Measurements from ENCODE around the gene ADISSP.
A peak's percentile ranks its signal among the peaks of the same experiment; 100 is the strongest.

The ADISSP gene

DNA sequence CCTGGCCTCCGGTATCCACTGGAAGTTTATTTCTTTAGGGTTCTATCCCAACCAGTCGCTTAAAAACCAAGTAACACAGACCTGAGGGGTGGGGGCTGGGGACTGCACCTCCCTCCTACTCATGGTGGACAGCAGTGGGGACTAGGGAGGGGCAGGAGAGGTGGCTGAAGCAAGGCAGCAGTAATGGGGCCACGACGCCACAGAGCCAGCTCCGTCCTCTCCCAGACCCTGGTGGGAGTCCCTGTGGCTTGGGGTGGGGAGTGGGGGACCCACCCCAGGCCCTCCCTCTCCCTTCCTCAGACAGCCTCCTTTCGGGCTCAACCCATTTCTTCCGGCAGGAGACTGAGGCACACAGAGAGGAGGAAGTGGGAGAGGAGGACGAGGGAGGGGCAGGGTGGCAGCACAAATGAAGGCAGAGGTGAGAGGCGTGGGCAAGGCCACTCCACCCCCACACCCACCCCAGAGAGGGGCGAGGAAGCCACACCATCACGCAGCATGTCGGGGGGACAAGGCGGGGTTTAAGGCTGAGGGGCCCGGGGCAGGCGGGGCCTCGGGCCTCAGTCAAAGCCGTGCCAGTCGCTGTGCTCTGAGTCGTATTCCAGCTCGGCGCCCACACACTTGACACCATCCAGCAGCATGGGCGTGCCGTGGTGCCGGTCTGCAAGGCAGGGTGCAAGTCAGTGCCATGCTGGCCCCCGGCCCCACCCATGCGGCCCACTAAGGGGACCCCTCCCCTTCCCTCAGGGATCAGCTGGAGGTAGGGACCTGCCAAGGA, 13.9 kb downstream of the ADISSP start:
- DNase-seq: no peak

DNA sequence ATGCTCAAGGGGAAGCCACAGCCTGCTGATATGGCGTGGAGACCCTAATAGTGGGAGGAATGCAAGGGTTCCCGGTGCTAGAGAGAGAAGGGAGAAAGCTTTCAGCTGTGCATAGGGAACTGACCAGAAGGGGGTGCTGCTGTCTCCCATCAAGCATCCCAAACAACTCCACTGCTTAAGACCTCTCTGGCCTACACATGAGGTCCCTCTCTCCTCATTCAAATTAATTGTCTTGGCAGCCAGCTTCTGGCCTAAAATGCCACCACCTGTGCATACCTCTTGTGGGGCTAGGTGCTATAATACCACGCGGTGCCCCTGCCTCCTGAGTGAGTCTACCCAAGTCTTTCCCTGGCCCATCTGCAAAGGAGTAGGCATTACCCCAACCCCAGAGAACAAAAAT, 14.5 kb downstream of the ADISSP start:
- DNase-seq: peak; percentile 60

DNA sequence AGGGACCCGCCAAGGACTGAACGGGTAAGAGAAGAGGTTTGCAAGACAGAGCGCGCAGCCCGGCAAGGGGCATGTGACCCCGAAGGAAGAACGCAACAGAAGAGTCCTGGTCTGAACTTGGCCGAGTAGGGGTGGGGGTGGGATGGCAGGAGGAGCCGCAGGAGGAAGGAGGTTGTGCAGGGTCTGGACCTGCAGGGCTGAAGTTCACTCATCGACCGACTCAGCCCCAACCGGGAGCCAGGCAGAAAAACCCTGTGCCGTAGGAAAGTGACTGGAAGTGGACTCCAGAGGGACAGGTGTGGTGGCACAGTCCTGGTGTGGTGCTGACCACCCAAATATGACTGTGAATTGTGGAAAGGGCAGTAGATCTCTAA, 15.2 kb downstream of the ADISSP start:
- DNase-seq: no peak

DNA sequence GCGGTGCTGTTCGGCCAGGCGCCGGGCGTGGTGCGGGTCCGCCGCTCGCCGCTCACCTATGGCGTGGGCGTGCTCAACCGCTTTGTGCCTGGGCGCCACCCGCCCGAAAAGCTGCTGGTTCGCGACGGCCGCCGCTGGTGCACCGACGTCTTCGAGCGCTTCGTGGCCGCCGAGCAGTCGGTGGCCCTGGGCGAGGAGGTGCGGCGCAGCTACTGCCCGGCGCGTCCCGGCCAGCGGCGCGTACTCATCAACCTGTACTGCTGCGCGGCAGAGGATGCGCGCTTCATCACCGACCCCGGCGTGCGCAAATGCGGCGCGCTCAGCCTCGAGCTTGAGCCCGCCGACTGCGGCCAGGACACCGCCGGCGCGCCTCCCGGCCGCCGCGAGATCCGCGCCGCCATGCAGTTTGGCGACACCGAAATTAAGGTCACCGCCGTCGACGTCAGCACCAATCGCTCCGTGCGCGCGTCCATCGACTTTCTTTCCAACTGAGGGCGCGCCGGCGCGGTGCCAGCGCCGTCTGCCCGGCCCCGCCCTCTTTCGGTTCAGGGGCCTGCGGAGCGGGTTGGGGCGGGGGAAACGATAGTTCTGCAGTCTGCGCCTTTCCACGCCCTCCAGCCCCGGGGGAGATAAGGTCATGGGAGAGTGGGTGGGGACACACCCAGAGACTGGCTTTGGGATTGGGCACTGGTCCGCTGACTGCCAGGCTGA, 15.7 kb downstream of the ADISSP start:
- peak; percentile 62 for DNase-seq

DNA sequence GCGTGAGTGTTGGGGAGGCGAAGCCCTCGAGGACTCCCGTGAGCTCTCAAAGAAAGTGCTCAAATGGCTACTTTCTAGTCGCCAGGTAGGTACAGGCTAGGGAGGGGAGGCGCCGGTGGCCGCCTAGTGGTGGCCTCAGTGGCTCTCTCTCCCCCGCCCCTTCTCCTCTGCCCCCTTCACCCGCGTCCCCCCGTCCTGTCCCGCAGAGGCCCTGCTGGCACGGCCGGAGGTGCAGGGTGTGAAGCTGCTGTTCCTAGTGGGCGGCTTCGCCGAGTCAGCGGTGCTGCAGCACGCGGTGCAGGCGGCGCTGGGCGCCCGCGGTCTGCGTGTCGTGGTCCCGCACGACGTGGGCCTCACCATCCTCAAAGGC, 16.3 kb downstream of the ADISSP start:
- DNase-seq: no peak

DNA sequence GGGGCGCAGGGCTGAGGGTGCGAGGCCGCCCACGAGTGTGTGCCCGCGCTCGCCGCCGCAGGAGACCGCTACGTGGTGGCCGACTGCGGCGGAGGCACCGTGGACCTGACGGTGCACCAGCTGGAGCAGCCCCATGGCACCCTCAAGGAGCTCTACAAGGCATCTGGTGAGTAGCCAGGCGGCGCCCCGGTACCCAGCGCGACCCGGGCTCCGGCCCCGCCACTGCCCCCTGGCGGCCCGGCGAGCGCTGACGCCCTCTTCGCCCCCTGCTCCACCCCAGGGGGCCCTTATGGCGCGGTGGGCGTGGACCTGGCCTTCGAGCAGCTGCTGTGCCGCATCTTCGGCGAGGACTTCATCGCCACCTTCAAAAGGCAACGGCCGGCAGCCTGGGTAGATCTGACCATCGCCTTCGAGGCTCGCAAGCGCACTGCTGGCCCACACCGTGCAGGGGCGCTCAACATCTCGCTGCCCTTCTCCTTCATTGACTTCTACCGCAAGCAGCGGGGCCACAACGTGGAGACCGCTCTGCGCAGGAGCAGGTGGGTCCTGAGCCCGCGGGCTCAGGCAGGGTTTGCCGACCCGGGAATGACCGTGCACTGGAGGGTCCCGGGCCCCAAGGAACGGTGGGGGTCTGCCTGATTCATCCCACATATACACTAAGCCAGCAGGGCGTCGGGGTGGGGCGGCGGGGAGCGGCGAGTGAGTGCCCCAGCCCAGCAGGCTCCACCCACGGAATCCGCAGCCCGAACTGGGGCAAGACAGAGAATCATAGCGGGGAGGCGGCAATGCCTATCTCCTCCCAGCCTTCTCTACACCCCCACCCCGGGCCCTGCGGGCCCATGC, 17.6 kb downstream of the ADISSP start:
- DNase-seq: peak; percentile 34

DNA sequence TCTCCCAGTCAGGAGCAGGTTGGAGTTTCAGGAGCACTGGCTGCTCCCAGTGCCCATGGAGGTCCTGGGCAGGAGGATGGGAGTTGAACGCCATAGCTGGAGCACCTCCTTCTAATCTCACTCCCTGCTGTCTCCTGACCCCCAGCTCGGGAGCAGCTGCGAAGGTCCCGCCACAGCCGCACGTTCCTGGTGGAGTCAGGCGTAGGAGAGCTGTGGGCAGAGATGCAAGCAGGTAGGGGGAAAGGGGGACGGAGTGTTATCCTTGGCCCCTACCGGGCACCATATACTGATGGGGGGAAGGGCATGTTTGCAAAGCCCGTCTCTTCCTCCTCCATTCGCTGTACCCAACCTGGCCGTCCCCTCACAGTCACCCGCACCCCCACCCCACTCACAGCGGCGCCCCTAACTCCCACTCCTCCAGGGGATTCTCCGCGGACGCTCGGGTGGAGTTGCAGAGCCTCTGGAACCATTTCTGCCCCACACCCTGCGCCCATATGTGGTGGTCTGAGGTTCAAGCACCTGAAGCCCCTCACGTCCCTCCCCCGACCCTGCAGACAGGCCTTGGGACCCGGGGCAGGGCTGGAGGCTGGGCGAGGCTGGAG, 18.4 kb downstream of the ADISSP start:
- DNase-seq: no peak

DNA sequence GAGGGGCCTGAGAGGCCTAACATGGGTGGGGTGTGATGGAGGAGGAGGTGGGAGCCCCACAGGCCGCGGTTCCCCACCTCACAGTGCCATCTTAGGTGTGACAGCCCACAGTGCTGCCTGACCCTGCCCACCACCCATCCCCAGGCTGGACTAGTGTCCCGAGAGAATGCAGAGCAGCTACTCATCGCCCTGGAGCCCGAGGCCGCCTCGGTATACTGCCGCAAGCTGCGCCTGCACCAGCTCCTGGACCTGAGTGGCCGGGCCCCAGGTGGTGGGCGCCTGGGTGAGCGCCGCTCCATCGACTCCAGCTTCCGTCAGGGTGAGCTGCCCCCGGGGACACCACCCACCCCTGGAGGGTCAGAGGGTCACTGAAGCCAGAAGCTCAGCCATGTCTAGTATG, 19.5 kb downstream of the ADISSP start:
- no peak for DNase-seq

DNA sequence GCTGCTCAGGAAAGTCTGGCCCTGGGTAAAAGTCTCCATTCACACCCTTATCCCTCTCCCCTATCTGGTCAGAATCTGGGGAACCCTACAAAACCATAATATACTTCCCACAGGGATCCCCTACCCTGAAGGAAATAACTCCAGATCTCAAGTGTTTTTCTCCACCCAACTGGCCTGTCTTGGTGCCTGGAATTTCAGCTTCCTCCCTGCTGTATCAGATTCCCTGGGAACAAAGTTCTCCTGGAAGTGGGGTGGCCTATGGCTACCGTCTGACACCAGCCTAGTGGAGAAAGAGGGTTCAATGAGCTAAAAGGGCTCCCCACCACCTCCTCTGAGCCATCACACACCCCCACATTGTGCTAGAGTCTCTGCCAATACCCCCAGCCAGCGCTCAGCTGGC, 20.1 kb downstream of the ADISSP start:
- DNase-seq: no peak

DNA sequence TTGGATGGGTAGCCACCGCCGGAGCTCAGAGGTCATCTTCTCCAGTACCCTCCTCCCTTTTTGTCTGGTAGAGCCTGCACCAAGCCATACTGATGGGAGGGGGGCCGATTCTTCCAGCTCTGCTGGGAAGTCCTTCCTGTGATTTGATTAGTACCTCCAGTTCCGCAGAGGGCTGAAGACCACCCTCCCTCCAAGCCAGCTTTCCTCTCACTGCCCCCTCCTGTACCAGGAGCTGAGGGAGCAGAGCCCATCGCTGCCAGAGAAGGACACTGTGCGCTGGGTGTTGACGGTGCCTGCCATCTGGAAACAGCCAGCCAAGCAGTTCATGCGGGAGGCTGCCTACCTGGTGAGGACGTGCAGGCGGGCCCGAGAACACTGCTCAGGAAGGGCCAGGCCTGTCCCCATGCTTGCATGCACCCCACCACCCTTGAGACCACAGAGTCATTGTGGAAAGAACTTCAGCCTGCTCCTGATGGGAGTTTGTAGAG, 21.8 kb downstream of the ADISSP start:
- no peak for DNase-seq

DNA sequence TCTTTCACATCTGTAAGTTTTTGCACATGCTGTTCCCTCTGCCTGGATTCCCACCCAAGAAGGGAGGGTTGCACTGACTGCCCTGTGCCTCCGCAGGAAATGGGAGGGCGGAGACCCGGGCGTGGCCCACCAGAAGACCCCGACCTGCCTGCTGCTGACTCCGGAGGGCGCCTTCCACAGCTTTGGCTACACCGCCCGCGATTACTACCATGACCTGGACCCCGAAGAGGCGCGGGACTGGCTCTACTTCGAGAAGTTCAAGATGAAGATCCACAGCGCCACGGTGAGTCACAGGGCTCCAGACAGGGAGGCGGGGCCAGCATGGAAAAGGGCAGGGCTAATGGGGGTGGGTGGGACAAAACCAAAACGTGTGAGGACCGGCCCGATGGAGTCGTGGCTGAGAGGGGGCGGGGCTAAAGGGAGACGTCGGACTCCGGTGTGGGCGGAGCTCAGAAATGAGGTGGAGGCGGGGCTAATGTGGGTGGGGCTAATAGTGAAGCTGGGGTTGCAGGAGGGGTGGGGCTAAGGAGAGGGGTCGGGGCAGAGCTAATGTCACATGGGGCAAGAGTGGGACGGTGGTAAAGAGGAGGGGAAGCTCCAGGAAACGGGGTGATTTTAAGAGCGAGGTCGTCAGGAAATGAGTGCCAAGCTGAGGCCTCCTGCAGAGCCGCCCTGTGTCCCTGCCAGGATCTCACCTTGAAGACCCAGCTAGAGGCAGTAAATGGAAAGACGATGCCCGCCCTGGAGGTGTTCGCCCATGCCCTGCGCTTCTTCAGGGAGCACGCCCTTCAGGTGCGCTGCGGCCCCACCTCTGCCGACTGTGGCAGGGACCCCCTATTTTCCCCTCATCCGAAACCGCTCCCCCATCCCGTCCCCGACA, 22.5 kb downstream of the ADISSP start:
- peak; percentile 87 for DNase-seq

DNA sequence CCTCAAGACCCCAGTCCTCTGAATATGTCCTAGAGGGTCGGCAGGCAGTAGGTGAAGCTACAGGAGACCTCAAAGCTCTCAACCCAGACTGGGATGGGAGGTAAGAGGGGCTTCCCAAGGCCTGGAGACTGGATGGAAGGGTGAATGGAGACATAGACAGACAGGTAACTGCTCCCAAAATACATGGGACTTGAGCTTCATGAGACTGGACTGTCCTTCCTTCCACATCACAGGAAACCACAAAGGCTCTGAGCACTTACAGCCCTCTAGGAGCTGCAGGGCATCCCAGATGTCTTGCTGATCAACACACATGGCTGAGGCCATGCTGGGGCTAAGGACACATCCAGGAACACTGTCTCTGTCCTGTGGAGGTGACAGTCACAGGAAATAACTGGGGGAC, 23.5 kb downstream of the ADISSP start:
- no peak for DNase-seq

DNA sequence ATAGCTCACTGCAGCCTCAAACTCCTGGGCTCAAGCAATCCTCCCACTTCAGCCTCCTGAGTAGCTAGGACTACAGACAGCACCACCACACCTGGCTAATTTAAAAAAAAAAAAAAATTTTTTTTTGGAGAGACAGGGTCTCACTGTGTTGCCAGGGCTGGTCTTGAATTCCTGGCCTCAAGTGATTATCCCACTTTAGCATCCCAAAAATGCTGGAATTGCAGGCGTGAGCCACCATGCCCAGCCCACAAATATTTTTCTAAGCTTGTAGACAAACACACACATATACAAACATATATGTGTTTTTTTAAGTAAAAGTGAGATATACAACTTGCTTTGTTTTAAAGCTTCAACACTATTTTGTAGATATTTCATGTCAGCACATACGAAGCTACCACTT, 24.3 kb downstream of the ADISSP start:
- no peak for DNase-seq

DNA sequence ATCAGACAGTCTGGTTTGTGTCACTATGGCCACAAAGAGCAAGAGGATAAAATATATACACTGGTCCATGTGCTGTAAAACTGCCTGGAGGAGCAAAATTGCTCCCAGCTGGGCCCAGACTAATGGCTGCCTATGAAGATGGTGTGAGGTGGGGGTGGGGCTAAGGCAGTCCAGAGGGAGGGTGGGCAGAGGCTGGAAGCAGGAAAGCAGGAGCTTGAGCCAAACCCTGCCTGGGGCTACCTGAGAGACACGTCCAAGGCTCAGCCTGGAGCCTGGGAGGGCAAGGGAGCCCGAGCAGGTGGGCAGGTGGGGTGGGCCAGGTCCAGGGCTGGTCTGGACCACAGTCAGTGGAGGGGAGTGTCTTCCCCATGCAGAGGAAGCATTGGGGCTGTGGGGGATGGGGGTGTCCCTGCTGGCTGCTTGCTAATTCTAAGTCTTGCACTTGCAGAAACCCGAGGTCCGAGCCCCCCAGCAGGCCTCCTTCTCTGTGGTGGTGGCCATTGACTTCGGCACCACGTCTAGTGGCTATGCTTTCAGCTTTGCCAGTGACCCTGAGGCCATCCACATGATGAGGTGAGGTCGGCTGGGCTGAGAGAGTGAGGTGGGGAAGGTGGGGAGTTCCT, 25.6 kb downstream of the ADISSP start:
- no peak for DNase-seq

DNA sequence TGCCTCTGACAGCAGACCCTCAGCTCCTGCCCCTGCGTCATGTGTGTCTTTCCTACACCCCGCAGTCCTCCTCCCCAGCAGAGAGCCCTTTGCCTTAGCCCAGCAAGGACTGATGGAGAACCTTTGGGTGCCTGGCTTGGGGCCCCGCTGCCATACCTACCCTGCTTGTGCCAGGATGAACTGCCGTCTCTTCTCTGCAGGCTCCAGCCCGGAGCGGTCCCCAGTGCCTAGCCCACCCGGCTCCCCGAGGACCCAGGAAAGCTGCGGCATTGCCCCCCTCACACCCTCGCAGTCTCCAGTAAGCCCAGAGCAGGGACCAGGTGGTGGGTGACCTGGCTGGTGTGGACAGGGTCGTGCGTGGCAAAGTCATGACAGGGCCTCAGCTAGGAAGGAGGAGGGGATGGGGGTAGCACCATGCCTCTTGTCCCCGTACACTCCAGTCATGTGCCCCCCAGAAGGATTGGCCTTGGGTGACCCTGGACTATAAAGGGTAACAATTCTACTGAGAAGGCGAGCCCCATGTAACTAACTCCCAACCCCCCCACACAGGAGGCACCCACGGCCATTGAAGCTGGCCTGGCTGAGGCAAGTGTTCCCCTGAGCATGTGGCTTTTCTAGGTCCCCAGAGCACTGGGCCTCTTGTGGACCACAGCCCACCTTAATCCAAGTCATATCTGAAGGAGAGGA, 26.8 kb downstream of the ADISSP start:
- no peak for DNase-seq

DNA sequence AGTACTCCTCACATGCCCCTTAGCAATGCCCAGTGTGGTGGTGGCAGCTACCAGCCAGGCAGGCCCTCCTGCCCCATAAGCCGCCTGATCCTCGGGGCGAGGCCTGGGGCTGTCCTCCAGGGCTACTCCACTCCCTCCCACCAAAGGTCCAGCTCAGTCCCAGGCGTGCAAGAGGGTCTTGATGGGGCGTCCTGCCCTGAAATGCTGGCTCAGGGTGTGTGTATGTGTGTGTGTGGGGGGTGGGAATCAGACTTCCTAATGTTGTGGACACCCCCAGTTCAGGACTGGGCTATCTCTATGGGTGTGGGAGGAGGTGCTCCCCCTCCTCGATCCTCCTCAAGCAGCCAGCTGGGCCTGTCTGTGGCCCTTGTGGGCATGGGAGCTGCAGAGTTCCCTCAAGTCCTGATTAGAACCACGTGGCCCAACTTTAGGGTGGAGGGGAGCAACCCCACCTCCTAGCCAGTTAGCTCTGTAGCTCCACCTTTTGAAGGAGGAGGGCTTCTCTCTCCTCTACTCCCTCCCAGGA, 27.6 kb downstream of the ADISSP start:
- no peak for DNase-seq

DNA sequence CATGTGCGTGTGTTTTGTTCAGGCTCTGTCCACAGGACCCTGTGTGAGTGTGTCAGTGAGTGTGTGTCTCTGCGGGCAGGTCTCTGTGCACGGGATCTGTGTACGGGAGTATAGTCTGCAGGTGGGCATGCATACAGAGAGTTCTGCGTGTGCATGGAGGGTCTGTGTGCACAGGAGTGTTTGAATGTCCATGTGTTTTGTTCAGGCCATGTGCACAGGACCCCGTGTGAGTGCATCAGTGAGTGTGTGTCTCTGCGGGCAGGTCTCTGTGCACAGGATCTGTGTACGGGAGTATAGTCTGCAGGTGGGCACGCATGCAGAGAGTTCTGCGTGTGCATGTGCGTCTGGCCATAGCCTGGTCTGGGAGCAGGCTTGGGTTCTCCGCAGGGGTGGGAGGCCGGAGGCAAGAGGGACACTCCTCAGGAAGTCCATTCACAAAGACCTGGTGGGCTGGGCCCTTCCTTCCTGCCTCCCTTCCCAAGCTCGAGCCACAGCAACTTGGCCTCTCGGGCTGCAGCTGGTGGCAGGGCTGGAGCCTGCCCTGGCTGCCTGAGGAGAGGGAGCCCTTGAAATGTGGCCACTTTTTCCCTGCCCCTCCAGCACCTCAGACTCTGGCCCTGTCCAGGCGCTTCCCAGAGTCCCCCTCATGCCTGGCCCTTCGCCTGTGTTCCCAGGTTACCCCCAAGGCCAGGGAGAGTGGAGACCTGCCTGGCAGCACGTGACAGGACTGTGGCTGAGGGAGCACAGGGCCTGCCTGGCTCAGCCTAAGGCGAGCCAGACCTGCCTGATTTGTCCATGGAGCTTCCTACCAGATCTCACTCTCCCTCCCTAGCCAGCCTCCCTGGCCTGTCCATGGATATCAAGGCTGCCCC, 28.3 kb downstream of the ADISSP start:
- DNase-seq: no peak

DNA sequence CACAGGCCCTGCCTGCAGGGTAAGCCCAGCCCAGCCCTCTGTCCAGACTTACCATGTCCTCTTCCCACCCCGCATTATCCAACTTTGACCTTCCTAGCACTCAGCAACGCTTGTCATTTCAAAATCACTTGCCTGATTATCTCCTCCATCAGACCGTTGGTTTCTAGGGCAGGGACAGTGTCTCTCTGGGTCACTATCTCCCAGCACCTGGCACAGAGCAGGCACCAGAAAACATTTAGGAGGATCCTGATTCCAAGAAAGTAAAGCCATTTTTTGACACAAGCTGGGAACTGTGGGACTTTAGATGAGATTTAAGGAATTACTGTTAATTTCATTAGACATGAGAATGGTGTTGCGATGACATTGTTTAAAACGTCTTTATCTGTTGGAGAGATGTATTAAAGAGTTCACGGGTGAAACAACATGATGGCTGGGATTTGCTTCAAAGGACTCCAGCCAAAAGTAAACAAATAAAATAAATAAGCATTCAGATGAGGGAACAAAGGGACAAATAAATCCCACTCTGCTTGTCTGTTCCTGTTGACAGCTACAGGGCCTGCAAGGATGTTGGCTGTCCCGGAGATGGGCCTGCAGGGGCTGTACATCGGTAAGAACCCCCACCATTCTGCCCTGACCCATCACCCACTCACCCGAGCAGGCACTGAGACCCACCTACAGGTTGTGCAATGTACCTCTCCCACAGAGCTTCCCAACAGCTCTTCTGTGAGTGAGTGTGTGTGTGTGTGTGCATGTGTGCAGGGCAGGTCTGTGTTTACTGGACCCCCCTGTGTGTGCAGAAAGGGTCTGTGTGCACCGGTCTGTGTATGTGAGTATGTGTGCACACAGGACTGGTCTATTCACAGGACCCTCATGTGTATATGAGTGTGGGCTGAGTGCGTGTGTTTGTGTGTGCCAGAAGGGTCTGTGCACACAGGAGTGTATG, 29.2 kb downstream of the ADISSP start:
- no peak for DNase-seq

DNA sequence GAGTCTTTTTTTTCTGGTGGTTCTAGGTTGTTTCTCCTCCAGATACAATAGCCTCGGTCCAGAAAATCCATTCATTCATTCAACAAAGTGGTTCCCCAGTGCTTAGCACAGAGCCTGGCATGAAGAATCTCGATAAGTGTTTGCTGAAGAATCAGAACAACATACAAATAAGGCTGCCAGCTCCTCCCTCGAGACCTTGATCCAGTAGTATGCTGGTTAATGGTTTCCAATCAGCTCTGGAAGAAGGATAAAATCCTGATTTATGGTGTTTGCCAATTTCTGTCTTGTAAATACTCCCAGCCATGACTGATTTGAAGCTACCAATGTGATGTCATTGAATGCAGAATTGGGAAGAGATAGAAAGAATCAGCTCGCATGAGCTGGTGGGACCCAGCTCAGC, 31.8 kb downstream of the ADISSP start:
- DNase-seq: no peak

All from CD4-positive, alpha-beta T cell treated with Interleukin-15 for 1 hour (primary cell).